Stimulated activated naive B cell treated with anti-CD40 and anti-IgM and Interleukin-4, amounts not matched to agents 10 μg/mL and 1 μg/mL and 100 μg/mL, for 72 hours (primary cell): Measurements from ENCODE around the gene ARPIN.
"Not testable (repeated sequence)": the region's sequence is repeated elsewhere in the genome, so short reads cannot be mapped to it uniquely, and the experiment has no call there.

Source experiments
- ATAC-seq, 2 donors: fragments of 150-1000 bp; cut with Tn5 transposase; replicated peaks; 2 replicates each; pipeline ENCODE4 v1.10.0; 2021; ENCODE audit warnings: moderate library complexity in 1 of 2
- DNase-seq: peaks from one replicate; pipeline ENCODE4 v3.0.0; 2021
- H3K27ac Mint-ChIP-seq: one replicate; pipeline ENCODE4 v1.8.0; 2022; ENCODE audit warnings: mild to moderate bottlenecking, mixed read lengths
- H3K27me3 Mint-ChIP-seq, 2 donors: one replicate each; pipeline ENCODE4 v1.8.0; 2022; ENCODE audit warnings: mixed read lengths in 2 of 2
- H3K36me3 Mint-ChIP-seq, 2 donors: one replicate each; pipeline ENCODE4 v1.8.0; 2022; ENCODE audit warnings: mixed read lengths in 2 of 2, mild to moderate bottlenecking in 1 of 2
- H3K4me1 Mint-ChIP-seq, 2 donors: one replicate each; pipeline ENCODE4 v1.8.0; 2022; ENCODE audit warnings: mixed read lengths in 2 of 2, mild to moderate bottlenecking in 1 of 2
- H3K4me3 Mint-ChIP-seq, 2 donors: one replicate each; pipeline ENCODE4 v1.8.0; 2022; ENCODE audit warnings: mild to moderate bottlenecking in 2 of 2, mixed read lengths in 2 of 2, moderate library complexity in 1 of 2
- H3K9me3 Mint-ChIP-seq, 2 donors: one replicate each; pipeline ENCODE4 v1.8.0; 2022; ENCODE audit warnings: mixed read lengths in 2 of 2, mild to moderate bottlenecking in 1 of 2

Gene ARPIN

DNA sequence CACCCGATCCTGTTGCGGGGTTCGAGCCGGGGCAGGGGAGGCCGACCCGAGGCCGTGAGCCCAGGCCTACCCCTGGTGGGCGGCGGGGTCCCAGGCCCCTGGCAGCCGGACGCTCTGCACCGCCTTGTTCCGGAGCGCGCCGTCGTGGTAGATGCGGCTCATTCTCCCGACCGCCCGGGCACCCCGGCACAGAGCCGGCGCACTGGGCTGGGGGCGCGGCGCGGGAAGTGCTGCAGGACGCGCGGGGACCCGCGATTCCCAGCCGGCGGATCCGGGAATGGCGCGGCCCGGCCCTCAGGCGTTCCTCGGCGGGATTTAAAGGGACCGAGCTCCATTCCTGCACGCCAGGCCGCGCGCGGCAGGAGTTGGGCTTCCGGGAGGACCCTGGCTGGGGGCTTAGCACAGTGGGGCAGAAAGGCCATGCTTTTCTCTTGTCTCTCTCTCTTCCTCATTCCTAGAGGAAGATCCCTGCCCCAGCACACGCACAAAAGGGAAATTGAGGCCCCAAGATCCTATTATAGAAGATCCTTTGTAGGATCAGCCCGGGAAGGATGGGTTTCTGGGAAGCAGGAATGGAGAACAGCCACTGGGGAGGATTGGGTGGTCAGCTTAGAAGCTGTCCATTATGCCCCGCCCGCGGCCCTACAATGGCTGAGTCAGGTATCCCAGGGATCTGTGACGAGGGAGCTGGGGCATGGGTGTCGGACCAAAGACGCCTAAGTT is at the start of gene ARPIN:
ARPIN (minus strand) TSS at position 279 of the 723 bp plus-strand sequence; CDS start at position 162, 117 bp downstream.
- Mint-ChIP-seq H3K9me3 (no peaks in the 10 kb centered on the region), H3K27me3 (peaks cover 38 to 42% of the 10 kb centered on the region in 2 donors), H3K27ac (peak within 1 kb of the TSS; percentile 37), H3K4me3 (peak within 1 kb of the TSS; percentile 59 to 81), H3K36me3 (no peaks in the 10 kb centered on the region), H3K4me1 (peaks cover 8 to 16% of the 10 kb centered on the region in 2 donors)
- ATAC-seq (peak; percentile 51 to 65), DNase-seq (no peak)

DNA sequence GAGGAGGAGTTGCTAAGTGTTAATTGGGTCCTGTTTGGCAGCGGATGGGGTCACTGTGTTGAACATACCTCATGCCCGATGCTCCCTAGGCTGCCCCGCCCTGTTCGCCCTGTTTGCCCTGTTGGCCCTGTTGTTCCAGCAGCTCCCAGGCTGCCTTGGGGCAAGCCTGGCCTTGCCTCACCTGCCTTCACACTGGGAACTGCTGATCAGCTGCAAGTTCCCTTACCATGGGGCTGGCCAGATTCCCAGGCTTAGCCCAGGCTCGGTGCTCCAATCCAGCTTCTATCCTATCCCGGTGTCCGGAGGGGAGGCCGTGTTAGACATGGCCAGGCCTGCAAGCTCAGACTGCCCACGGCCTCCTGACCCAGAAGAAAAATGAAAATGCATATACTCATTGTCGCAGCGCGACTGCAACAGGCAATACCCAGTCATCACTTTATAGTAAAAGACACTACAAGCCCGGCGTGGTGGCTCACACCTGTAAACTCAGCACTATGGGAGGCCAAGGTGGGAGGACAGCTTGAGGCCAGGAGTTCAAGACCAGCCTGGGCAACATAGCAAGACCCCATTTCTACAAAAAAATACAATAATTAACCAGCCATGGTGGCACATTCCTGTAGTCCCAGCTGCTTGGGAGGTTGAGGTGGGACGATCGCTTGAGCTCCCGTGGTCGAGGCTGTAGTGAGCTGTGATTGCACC is 45.5 kb upstream of the ARPIN start:
- Mint-ChIP-seq H3K4me1 (no peaks in the 10 kb centered on the region), H3K36me3 (no peaks in the 10 kb centered on the region), H3K4me3 (no peak overlapping the region), H3K9me3 (peaks cover 0 to 6% of the 10 kb centered on the region in 2 donors), H3K27me3 (peaks cover 0 to 3% of the 10 kb centered on the region in 2 donors), H3K27ac (no peak overlapping the region)
- DNase-seq (no peak), ATAC-seq (no peak)

DNA sequence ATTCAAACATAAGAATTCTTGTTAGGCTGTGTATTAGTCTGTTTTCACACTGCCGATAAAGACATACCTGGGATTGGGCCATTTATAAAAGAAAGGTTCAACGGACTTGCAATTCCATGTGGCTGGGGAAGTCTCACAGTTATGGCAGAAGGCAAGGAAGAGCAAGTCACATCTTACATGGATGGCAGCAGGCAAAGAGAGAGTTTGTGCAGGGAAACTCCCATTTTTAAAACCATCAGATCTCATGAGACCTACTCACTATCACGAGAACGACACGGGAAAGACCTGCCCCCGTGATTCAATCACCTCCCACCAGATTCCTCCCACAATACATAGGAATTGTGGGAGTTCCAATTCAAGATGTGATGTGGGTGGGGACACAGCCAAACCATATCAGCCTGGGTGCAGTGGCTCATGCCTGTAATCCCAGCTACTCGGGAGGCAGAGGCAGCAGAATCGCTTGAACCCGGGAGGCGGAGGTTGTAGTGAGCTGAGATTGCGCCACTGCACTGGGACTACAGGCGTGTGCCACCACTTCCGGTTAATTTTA is 42.8 kb upstream of the ARPIN start:
- not testable (repeated sequence) for DNase-seq, H3K4me1 Mint-ChIP-seq, H3K36me3 Mint-ChIP-seq, H3K27ac Mint-ChIP-seq, H3K9me3 Mint-ChIP-seq, ATAC-seq, H3K4me3 Mint-ChIP-seq, H3K27me3 Mint-ChIP-seq

DNA sequence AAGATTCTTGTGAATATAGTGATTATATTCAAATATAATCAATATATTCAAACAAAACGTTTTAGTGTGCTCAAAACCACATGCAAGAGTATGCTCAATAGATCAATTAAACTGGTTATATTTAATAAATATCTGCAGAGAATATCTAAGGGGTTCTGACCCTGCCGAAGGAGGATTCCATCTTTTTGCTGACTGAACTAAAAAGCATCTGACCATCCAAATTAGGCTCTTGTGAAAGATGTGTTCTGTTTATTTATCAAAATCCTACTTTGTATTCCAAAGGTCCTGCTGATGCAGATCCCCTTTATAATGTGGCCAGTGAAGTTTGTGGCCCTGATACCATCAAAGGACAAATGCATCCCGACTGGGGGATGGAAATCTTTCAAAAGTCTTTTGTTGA is 41.8 kb upstream of the ARPIN start:
- Mint-ChIP-seq H3K27ac (no peak overlapping the region), H3K9me3 (peaks cover 0 to 6% of the 10 kb centered on the region in 2 donors), H3K4me1 (no peaks in the 10 kb centered on the region), H3K27me3 (peaks cover 0 to 7% of the 10 kb centered on the region in 2 donors), H3K36me3 (no peaks in the 10 kb centered on the region), H3K4me3 (no peak overlapping the region)
- no peak for ATAC-seq
- DNase-seq, result no peak

DNA sequence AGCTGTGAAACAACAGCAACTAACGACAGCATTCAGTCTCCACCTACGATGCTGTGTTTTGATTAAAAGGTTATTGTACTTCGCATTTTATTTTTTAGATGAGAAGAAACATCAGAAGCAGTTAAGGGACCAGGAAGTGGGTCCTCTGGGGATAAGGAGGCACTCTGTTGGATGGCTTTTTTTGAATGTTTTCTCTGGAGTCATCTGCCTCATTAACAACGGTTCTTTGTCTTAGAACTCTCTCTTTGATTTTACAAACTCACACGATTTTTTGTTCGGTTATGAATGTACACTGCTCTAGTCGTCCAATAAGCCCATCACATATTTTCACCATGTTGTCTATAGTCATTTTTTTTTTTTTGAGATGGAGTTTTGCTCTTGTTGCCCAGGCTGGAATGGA is 36.0 kb upstream of the ARPIN start:
- Mint-ChIP-seq H3K9me3 (no peaks in the 10 kb centered on the region), H3K27ac (no peak overlapping the region), H3K4me1 (no peaks in the 10 kb centered on the region), H3K27me3 (peaks cover 0 to 4% of the 10 kb centered on the region in 2 donors), H3K4me3 (no peak overlapping the region), H3K36me3 (no peaks in the 10 kb centered on the region)
- ATAC-seq, result no peak
- no peak for DNase-seq

DNA sequence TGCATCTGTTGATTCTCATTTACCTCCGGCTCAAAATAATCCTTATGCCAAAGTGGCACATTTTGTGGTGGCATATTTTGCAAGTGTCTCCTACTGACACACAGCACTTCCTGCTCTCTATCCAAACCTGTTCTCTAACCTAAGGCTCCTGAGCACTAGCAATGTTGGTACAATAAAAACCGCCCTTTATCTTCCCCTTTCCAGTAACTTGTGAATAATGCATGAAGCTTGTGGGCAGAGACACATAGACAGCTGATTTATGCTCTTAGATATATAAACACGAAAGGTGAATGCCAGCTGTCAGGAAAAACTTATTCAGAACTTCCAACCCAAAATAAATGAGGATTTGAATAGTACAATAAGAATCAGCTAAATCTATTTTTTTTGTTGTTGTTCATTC is 34.6 kb upstream of the ARPIN start:
- Mint-ChIP-seq H3K4me1 (peaks cover 0 to 2% of the 10 kb centered on the region in 2 donors), H3K27ac (no peak overlapping the region)

DNA sequence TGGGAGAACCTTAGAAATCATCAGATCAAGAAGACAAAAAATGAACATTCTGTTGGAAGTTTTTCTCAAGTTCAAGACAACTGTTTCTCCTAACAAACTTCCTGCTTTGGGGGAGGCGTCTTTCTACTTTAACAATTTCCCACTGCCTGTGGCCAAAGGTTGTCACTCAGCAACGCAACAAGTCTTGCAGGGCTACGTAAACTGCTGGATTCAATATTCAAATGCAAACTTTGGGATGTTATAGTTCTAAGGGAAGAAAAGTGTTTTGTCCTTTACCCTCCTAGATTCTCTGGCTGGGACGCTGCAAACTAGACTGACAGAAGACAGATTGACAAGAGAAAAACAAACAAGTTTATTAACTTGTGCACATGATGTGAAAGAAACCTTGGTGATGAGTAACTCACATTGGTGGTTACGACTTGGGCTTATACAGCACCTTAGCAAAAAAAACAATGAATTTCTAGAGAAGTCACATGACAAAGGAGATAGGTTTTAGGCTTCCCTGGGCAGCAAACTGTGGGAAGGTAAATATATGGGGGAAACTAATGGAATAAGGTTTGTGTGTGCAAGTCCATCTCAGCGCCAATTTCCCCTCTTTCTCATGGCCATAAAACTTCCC is 34.0 kb upstream of the ARPIN start:
- Mint-ChIP-seq H3K9me3 (no peaks in the 10 kb centered on the region), H3K27me3 (no peaks in the 10 kb centered on the region), H3K36me3 (no peaks in the 10 kb centered on the region), H3K4me3 (no peak overlapping the region), H3K4me1 (peaks cover 0 to 2% of the 10 kb centered on the region in 2 donors), H3K27ac (no peak overlapping the region)
- no peak for ATAC-seq
- DNase-seq, result no peak

More for the DNA sequence above, 34.6 kb upstream of the ARPIN start:
- H3K36me3 Mint-ChIP-seq, result no peaks in the 10 kb centered on the region
- no peak overlapping the region for H3K4me3 Mint-ChIP-seq
- H3K27me3 Mint-ChIP-seq, result no peaks in the 10 kb centered on the region
- no peaks in the 10 kb centered on the region for H3K9me3 Mint-ChIP-seq
- no peak for ATAC-seq
- DNase-seq, result no peak

DNA sequence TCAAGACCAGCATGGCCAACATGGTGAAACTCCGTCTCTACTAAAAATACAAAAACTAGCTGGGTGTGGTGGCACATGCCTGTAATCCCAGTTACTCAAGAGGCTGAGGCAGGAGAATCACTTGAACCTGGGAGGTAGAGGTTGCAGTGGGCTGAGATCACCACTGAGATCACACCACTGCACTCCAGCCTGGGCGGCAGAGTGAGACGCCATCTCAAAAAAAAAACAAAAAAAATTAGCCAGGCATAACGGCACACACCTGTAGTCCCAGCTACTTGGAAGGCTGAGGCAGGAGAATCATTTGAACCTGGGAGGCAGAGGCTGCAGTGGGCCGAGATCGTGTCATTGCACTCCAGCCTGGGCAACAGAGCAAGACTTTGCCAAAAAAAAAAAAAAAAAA is 31.0 kb upstream of the ARPIN start:
- H3K27me3 Mint-ChIP-seq, ATAC-seq, H3K9me3 Mint-ChIP-seq, H3K36me3 Mint-ChIP-seq, DNase-seq, H3K4me1 Mint-ChIP-seq, H3K4me3 Mint-ChIP-seq, H3K27ac Mint-ChIP-seq: not testable (repeated sequence)

DNA sequence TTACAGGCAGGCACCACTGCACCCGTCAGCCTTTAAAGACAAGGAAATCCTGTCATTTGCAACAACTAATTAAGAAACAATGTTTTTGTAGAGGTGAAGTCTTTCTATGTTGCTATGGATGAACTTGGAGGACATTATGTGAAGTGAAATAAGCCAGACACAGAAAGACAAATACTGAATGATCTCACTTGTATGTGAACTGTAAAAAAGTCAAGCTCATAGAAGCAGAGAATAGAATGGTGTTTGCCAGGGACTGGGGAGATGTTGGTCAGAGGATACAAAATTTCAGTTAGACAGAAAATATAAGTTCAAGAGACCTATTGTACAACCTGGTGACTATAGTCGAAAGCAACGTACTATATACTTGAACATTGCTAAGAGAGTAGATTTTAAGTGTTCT is 27.2 kb upstream of the ARPIN start:
- Mint-ChIP-seq H3K9me3 (peaks cover 0 to 4% of the 10 kb centered on the region in 2 donors), H3K4me1 (peaks cover 0 to 4% of the 10 kb centered on the region in 2 donors), H3K27me3 (peaks cover 8 to 23% of the 10 kb centered on the region in 2 donors), H3K36me3 (no peaks in the 10 kb centered on the region), H3K4me3 (no peak overlapping the region), H3K27ac (no peak overlapping the region)
- no peak for DNase-seq
- ATAC-seq, result no peak

DNA sequence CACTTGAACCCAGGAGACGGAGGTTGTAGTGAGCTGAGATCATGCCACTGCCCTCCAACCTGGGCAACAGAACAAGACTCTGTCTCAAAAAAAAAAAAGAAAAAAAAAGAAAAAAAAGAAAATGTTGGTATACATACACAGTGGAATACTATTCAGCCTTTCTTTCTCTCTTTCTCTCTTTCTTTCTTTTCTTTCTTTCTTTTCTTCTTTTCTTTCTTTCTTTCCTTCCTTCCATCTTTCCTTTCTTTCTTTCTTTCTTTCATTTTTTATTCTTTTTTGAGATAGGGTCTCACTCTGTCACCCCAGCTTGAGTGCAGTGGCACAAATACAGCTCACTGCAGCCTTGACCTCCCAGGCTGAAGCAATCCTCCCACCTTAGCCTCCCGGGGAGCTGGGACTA is 26.6 kb upstream of the ARPIN start:
- H3K4me1 Mint-ChIP-seq, ATAC-seq, H3K4me3 Mint-ChIP-seq, H3K9me3 Mint-ChIP-seq, H3K27ac Mint-ChIP-seq, DNase-seq, H3K36me3 Mint-ChIP-seq: not testable (repeated sequence)
- H3K27me3 Mint-ChIP-seq, result peaks cover 8 to 23% of the 10 kb centered on the region in 2 donors

DNA sequence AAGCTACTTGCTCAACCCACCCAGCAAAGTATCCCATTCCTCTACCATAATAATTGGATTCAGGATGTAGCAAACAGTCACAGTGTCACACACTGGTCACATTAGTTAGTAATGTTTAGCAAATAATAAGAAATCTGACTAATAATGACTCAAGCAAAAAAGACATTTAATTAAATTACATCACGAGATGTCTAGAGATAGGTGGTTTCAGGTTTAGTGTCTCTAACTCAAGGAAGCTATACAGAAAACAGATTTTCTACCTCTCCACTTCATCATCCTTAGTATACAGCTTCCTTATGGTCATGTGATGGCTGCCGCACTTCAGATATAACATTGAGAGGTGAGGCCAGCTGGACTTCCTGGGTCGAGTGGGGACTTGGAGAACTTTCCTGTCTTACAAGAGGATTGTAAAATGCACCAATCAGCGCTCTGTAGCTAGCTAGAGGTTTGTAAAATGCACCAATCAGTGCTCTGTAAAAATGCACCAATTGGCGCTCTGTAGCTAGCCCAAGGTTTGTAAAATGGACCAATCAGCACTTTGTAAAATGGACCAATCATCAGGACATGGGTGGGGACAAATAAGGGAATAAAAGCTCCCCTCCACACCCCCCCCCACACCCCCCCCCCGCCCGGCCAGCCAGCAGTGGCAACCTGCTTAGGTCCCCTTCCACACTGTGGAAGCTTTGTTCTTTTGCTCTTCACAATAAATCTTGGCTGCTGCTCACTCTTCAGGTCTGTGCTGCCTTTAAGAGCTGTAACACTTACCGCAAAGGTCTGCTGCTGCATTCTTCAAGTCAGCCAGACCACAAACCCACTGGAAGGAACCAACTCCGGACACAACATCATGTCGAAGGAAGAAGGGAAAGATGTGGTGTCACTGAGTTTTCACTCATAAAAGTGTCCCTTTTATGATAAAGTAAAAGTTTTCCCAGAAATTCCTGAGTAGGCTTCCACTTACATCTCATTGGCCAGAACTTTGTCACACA is 24.9 kb upstream of the ARPIN start:
- Mint-ChIP-seq H3K4me3 (no peak overlapping the region), H3K9me3 (peaks cover 0 to 4% of the 10 kb centered on the region in 2 donors), H3K36me3 (no peaks in the 10 kb centered on the region), H3K27me3 (peaks cover 8 to 23% of the 10 kb centered on the region in 2 donors), H3K4me1 (peaks cover 0 to 2% of the 10 kb centered on the region in 2 donors), H3K27ac (no peak overlapping the region)
- DNase-seq (no peak), ATAC-seq (no peak)

DNA sequence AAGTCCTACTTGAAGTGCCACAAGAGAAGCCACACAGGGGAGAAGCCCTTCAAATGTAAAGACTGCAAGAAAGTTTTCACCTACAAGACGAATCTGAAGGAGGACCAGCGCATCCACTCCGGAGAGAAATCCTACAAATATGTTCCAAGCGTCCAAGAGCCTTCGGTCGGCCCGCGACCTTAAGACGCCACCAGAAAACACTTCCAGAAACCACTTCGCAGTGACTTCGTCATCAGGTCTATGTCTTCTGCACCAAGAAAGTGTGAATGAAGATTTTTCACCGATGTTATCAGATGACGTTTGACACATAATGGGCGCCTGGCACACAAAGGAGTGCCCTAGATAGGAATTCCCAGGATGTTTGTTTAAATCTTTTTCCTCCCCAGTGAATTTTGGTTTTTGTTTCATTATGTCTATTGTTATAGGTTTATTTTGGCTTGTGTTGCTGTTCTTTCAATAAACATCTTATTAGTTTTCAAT is 24.1 kb upstream of the ARPIN start:
- Mint-ChIP-seq H3K27ac (no peak overlapping the region), H3K36me3 (no peaks in the 10 kb centered on the region), H3K27me3 (peaks cover 8 to 23% of the 10 kb centered on the region in 2 donors), H3K4me3 (no peak overlapping the region), H3K9me3 (peaks cover 0 to 4% of the 10 kb centered on the region in 2 donors), H3K4me1 (peaks cover 0 to 2% of the 10 kb centered on the region in 2 donors)
- DNase-seq (no peak), ATAC-seq (no peak)

DNA sequence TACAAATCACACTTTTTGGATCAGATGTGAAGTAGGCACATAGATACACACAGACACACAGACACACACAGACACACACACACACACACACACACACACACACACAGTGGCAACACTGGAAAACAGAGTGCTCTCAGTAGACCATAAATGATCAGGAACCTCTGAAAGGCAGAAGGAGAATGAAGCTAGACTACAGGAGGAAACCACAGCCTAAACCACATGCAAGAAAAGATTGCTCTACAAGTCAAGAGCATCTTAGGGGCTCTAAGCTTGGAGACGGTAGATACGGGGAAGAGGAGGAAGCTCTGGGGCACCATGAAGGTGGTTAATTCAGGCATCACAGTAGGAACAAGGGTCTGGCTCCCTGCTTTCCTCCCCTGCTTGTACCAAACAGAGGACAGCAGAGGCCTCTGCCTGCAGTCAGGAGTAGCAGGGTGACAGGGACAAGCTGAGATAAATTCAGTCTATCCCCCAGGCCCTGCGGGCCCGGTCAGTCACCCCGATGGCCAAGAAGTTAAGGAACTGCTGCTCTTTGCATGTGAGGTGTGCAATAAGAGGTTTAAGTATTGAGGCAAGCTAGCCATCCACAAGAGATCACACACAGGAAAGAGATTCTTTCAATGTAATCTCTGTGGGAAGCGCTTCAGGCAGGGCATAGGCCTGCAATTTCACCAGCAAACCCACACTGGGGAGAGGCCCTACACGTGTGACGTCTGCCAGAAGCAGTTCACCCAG is 23.5 kb upstream of the ARPIN start:
- H3K27ac Mint-ChIP-seq, result no peak overlapping the region
- peaks cover 8 to 23% of the 10 kb centered on the region in 2 donors for H3K27me3 Mint-ChIP-seq
- no peak overlapping the region for H3K4me3 Mint-ChIP-seq
- peaks cover 0 to 2% of the 10 kb centered on the region in 2 donors for H3K4me1 Mint-ChIP-seq
- no peaks in the 10 kb centered on the region for H3K36me3 Mint-ChIP-seq
- DNase-seq (no peak), ATAC-seq (no peak)
- H3K9me3 Mint-ChIP-seq, result peaks cover 0 to 4% of the 10 kb centered on the region in 2 donors
